ENCODE results near the gene KRT82. TPM values are rescaled to one million over a fixed set of nuclear protein-coding genes. Genes with fewer than 3 reads are reported as not detected.

KRT82 gene
- total RNA-seq, 1 experiment from 2014 or later, result not detected

DNA sequence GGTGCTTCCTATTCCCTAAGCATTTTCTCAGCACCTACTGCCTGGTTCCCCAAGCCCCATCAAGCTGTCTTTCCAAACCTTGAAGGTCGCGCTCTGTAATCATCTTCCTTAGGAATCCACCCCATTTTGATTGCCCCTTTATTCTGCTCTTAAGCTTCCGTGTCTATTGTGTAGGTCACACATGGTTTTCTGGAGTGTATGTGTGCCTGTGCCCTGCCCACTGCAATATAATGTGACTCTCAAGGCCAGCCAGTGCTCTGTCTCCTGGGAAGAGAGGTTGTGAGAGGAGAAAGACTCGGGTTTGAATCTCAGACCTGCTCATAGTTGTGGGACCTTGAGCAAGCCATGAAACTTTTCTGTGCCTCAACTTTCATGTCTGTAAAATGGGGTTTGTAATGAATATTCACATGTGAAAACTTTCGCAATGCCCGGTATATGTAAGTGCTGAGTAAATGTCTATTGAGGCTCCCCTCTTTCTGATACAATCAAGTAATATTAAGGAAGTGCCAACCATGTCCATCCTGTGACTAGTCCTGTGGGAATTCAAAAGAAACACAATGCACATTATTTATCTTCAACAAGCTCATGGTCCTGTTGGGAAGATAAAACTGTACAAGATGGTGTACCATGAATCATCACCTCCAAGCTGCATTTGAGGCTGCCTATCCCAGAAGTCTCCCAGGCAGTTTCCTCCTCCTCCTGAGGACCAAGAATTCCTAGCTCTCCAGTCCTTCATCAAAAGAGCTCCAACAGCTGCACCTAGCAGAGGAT lies 28.8 kb upstream of the KRT82 start:
- Histone ChIP-seq H2BK12ac (ENCODE audit: insufficient read length, low read depth, low read length) (no peak overlapping the region), H3K9ac (ENCODE audit: extremely low read depth, insufficient read length, low read length) (no peak overlapping the region), H3K23me2 (ENCODE audit: insufficient read length, low read depth, low read length, poor library complexity, severe bottlenecking) (no peaks in the 10 kb centered on the region), H3K23ac (ENCODE audit: insufficient read length, low read depth, low read length) (no peak overlapping the region), H2AFZ (ENCODE audit: low read length) (no peak overlapping the region), H3K4me1 (ENCODE audit: insufficient read depth, low read length) (no peaks in the 10 kb centered on the region), H3K79me2 (ENCODE audit: insufficient read depth, low read length) (no peaks in the 10 kb centered on the region), H3K79me1 (ENCODE audit: insufficient read depth, low read depth, low read length, poor library complexity, severe bottlenecking) (no peaks in the 10 kb centered on the region), H3K18ac (ENCODE audit: insufficient read length, low read depth, low read length) (no peak overlapping the region), H2BK15ac (ENCODE audit: low read depth, low read length) (no peak overlapping the region), H3T11ph (ENCODE audit: low read length) (no peak overlapping the region), H3K27me3 (ENCODE audit: insufficient read depth, low read length) (no peaks in the 10 kb centered on the region), H4K20me1 (ENCODE audit: control insufficient read depth, insufficient read depth, insufficient read length) (no peaks in the 10 kb centered on the region), H4K5ac (ENCODE audit: insufficient read length, low read depth, low read length) (no peak overlapping the region), H3K9me3 (ENCODE audit: control insufficient read depth, low read depth, low read length) (no peaks in the 10 kb centered on the region), H2AK5ac (ENCODE audit: insufficient read length, low read length) (no peak overlapping the region), H3K27ac (ENCODE audit: insufficient read length, low read depth, low read length) (no peak overlapping the region), H3K56ac (ENCODE audit: insufficient read length, low read depth, low read length) (no peak overlapping the region), H2BK20ac (ENCODE audit: low read depth, low read length, poor library complexity, severe bottlenecking) (no peak overlapping the region), H4K8ac (replicated peaks; ENCODE audit: insufficient read length, low read depth, low read length) (no peak overlapping the region), H2BK120ac (ENCODE audit: low read depth, low read length, poor library complexity, severe bottlenecking) (no peak overlapping the region), H3K4me2 (ENCODE audit: insufficient read depth, insufficient read length, low read length) (no peak overlapping the region), H3K14ac (ENCODE audit: insufficient read depth, low read length) (no peak overlapping the region), H4K91ac (ENCODE audit: insufficient read length, low read depth, low read length) (no peak overlapping the region), H3K4ac (ENCODE audit: low read depth, low read length) (no peak overlapping the region), H2BK5ac (ENCODE audit: insufficient read length, low read length) (no peak overlapping the region)
- H3K27ac Mint-ChIP-seq, result no peak overlapping the region
- H3K36me3 Mint-ChIP-seq (ENCODE audit: insufficient read depth in 1 of 3, low read depth in 3 of 3), result no peaks in the 10 kb centered on the region
- DNase-seq, result peak; percentile 12
- H3K4me3 Mint-ChIP-seq, result no peak overlapping the region
- H3K4me1 Mint-ChIP-seq, result peaks cover 0 to 9% of the 10 kb centered on the region in 2 experiments; a peak in 3 of 4 replicates
- TF ChIP-seq, protein P1, sequence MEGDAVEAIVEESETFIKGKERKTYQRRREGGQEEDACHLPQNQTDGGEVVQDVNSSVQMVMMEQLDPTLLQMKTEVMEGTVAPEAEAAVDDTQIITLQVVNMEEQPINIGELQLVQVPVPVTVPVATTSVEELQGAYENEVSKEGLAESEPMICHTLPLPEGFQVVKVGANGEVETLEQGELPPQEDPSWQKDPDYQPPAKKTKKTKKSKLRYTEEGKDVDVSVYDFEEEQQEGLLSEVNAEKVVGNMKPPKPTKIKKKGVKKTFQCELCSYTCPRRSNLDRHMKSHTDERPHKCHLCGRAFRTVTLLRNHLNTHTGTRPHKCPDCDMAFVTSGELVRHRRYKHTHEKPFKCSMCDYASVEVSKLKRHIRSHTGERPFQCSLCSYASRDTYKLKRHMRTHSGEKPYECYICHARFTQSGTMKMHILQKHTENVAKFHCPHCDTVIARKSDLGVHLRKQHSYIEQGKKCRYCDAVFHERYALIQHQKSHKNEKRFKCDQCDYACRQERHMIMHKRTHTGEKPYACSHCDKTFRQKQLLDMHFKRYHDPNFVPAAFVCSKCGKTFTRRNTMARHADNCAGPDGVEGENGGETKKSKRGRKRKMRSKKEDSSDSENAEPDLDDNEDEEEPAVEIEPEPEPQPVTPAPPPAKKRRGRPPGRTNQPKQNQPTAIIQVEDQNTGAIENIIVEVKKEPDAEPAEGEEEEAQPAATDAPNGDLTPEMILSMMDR (conservative IDR thresholded peaks at IDR 0.05), result no peak
- no CpG with 5 or more reads among the region's 6 CpGs for WGBS (ENCODE audit: extremely low coverage, insufficient read length, low lambda C conversion rate)
- H3K27me3 Mint-ChIP-seq (ENCODE audit: low read depth), result peaks cover 30% of the 10 kb centered on the region
- H3K9me3 Mint-ChIP-seq, result no peaks in the 10 kb centered on the region
